ENCODE results near the gene TGIF2.

DNA sequence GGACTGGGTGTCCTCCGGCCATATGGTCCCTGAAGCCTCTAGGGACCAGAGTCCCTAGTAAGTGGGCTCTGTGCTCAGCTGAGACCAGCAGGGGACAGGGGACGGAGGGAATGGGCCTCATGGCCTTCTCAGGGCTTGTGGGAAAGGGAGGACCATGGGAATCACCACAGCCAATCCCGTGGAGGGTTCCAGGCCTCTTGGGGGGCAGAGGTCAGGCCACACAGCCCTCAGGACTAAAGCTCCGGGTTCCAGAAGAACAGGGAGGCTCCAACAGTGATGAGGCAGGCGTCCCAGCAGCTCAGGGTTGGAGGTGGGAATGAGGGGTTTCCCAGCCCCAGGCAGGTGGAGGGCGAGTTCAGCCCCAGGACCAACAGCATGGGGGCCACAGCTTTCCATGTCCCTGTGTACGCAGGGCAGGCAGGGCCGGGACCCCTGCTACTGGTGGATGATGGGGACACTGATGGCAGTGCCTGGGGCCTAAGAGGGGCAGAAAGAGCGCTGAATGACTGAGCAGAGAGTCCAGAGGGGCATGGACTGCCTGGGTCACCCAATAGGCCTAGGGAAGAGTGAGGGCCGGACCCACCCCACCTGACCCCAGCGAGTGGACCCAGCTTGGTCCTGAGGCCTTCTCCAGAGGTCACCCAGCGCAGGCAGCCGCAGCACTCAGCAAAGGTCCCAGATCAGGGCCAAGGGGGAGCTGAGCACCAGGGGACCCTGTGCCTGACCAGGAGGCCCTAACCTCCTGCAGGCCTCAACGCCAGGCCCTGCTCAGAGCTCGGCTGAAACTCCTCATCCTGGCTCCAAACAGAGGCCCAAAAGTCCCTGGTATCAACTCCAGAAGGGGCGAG lies 23.2 kb upstream of the TGIF2 start:
- no peak for TF ChIP-seq EZH2 (IDR thresholded peaks at IDR 0.05; ENCODE audit: insufficient read depth, poor library complexity, severe bottlenecking)
- TF ChIP-seq EZH2phosphoT487 (IDR thresholded peaks at IDR 0.05; ENCODE audit: insufficient read depth, low read depth): no peak

Data from GM23248 (cell line).